Heart left ventricle (tissue), 13 donors: Measurements from ENCODE around the gene ASTN2.
"Not testable (repeated sequence)": the region's sequence is repeated elsewhere in the genome, so short reads cannot be mapped to it uniquely, and the experiment has no call there.

Source experiments
- CTCF ChIP-seq, 12 donors: fragments of 200-600 bp; sonication (generic) in 4 of 12; IDR thresholded peaks; one replicate each; pipeline versions ENCODE4 v1.5.0 to v1.8.0; 2018 to 2022; ENCODE audit warnings: antibody characterized with exemption in 12 of 12, mild to moderate bottlenecking in 5 of 12
- POLR2A ChIP-seq, 2 donors: fragments of 450-650 bp; IDR thresholded peaks; one replicate each; pipeline ENCODE4 v1.6.1; 2017; ENCODE audit warnings: antibody characterized with exemption in 2 of 2, mild to moderate bottlenecking in 2 of 2, moderate library complexity in 2 of 2
- donor health status: ischemic (EF 13 %, LVEDD 7.1; RV severe dilation, severe dysfunction).
- donor health status: DM: no; HTN: yes; CAD: no.
- donor health status: DM: no; HTN: no; CAD: no.
- donor health status: ischemic (EF 25% LVEDD 6.9; RV normal size, moderate dysfunction).
- donor health status: ischemic (EF 25% LVEDD 5.7; RV mildly dilated, moderate dysfunction).
- donor health status: ischemic (EF 35%, LVEDD 5.7; RV mildly dilated, moderate dysfunction).
- donor health status: nonischemic (EF 11% LVEDD 7.7; RV severe dilation, severe dysfunction).
- donor health status: DM: yes; HTN: yes; CAD: no.
- donor health status: PGD.
- donor health status: ischemic (EF 29% LVEDD 5.4; RV normal size, mild dysfunction).
- donor health status: nonischemic (EF 23%, LVEDD 6.1; RV moderate dilation, normal function).

DNA sequence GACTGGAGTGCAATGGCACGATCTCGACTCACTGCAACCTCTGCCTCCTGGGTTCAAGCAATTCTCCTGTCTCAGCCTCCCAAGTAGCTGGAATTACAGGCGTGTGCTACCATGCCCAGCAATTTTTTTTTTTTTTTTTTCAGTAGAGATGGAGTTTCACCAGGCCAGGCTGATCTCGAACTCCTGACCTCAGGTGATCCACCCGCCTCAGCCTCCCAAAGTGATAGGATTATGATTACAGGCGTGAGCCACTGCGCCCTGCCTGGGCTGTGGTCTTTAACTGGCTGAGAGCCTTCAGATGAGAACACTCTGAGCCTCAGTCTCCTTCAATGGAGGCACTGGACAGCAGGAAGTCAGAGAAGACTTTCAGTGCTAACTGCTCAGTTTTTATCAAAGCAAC is 576.4 kb downstream of the ASTN2 start:
- not testable (repeated sequence) for TF ChIP-seq CTCF, POLR2A (IDR thresholded peaks at IDR 0.05)
